ENCODE results near the gene PLA2G1B. TPM values are rescaled to one million over a fixed set of nuclear protein-coding genes. Genes with fewer than 3 reads are reported as not detected.

Gene PLA2G1B
- total and polyA plus RNA-seq, 4 donors = 6.5 to 193 (median 29.1) TPM

- no peaks in the 10 kb centered on the region for H3K9me3 ChIP-seq (ENCODE audit: control insufficient read depth in 4 of 4, insufficient read depth in 3 of 4, low read length in 3 of 4)
- peaks cover 0 to 22% (median 7%) of the 10 kb centered on the region in 5 donors for H3K4me1 ChIP-seq (ENCODE audit: control insufficient read depth in 5 of 5, insufficient read depth in 5 of 5, low read length in 5 of 5)
- ATAC-seq (ENCODE audit: insufficient read depth, low FRiP score) = no peak
- H3K9ac ChIP-seq (ENCODE audit: insufficient read depth in 1 of 2, low read length in 2 of 2) = no peak overlapping the region
- 23 to 44% methylated on average over 9 to 10 of the region's 10 CpGs for WGBS, 2 donors
- TF ChIP-seq CTCF (IDR thresholded peaks at IDR 0.05; ENCODE audit: control extremely low read depth, extremely low read depth) = no peak
- H3K27ac ChIP-seq (ENCODE audit: low read depth in 1 of 2, low read length in 1 of 2) = peak overlapping the region in 1 of 2 donors; percentile 57
- H3K27me3 ChIP-seq (ENCODE audit: control insufficient read depth in 3 of 3, insufficient read depth in 3 of 3, low read length in 2 of 3) = peaks cover 0 to 24% (median 18%) of the 10 kb centered on the region in 3 donors
- DNase-seq = peak in 2 of 3 donors; percentile 31 to 44
- H3K36me3 ChIP-seq (ENCODE audit: control insufficient read depth in 4 of 4, insufficient read depth in 4 of 4, low read length in 4 of 4) = peaks cover 0 to 6% (median 2%) of the 10 kb centered on the region in 4 donors
- H3K4me3 ChIP-seq = no peak overlapping the region
These were observed 39.8 kb upstream of the PLA2G1B start for GRCh38 chr12:120367233-120367923.

GRCh38 chr12:120366845-120367232 is 39.3 kb upstream of the PLA2G1B start:
- Histone ChIP-seq H3K9ac (ENCODE audit: insufficient read depth in 1 of 2, low read length in 2 of 2) (no peak overlapping the region), H3K27ac (ENCODE audit: low read depth in 1 of 2, low read length in 1 of 2) (no peak overlapping the region), H3K27me3 (ENCODE audit: control insufficient read depth in 3 of 3, insufficient read depth in 3 of 3, low read length in 2 of 3) (peaks cover 0 to 22% (median 18%) of the 10 kb centered on the region in 3 donors), H3K4me1 (ENCODE audit: control insufficient read depth in 5 of 5, insufficient read depth in 5 of 5, low read length in 5 of 5) (peaks cover 3 to 28% (median 9%) of the 10 kb centered on the region in 5 donors), H3K36me3 (ENCODE audit: control insufficient read depth in 4 of 4, insufficient read depth in 4 of 4, low read length in 4 of 4) (peaks cover 0 to 7% (median 2%) of the 10 kb centered on the region in 4 donors), H3K4me3 (no peak overlapping the region), H3K9me3 (ENCODE audit: control insufficient read depth in 4 of 4, insufficient read depth in 3 of 4, low read length in 3 of 4) (no peaks in the 10 kb centered on the region)
- ATAC-seq (ENCODE audit: insufficient read depth, low FRiP score) = no peak
- no peak for TF ChIP-seq CTCF (IDR thresholded peaks at IDR 0.05; ENCODE audit: control extremely low read depth, extremely low read depth)
- no peak for DNase-seq
- WGBS, 2 donors = 80 to 83% methylated on average over 7 of the region's 7 CpGs

- H3K4me3 ChIP-seq = no peak overlapping the region
- H3K27ac ChIP-seq (ENCODE audit: low read depth in 1 of 2, low read length in 1 of 2) = no peak overlapping the region
- H3K36me3 ChIP-seq (ENCODE audit: control insufficient read depth in 4 of 4, insufficient read depth in 4 of 4, low read length in 4 of 4) = peaks cover 0 to 7% (median 2%) of the 10 kb centered on the region in 4 donors
- H3K9me3 ChIP-seq (ENCODE audit: control insufficient read depth in 4 of 4, insufficient read depth in 3 of 4, low read length in 3 of 4) = no peaks in the 10 kb centered on the region
- DNase-seq (no peak), ATAC-seq (ENCODE audit: insufficient read depth, low FRiP score) (no peak)
- TF ChIP-seq CTCF (IDR thresholded peaks at IDR 0.05; ENCODE audit: control extremely low read depth, extremely low read depth) = no peak
- 89 to 90% methylated on average over 7 of the region's 7 CpGs for WGBS, 2 donors
- peaks cover 0 to 17% (median 13%) of the 10 kb centered on the region in 3 donors for H3K27me3 ChIP-seq (ENCODE audit: control insufficient read depth in 3 of 3, insufficient read depth in 3 of 3, low read length in 2 of 3)
- no peak overlapping the region for H3K9ac ChIP-seq (ENCODE audit: insufficient read depth in 1 of 2, low read length in 2 of 2)
- peaks cover 3 to 31% (median 9%) of the 10 kb centered on the region in 5 donors for H3K4me1 ChIP-seq (ENCODE audit: control insufficient read depth in 5 of 5, insufficient read depth in 5 of 5, low read length in 5 of 5)
These were observed 38.7 kb upstream of the PLA2G1B start for GRCh38 chr12:120366341-120366705.

All from lung (tissue), 12 donors.